ENCODE measurements around the gene NPAT.

DNA sequence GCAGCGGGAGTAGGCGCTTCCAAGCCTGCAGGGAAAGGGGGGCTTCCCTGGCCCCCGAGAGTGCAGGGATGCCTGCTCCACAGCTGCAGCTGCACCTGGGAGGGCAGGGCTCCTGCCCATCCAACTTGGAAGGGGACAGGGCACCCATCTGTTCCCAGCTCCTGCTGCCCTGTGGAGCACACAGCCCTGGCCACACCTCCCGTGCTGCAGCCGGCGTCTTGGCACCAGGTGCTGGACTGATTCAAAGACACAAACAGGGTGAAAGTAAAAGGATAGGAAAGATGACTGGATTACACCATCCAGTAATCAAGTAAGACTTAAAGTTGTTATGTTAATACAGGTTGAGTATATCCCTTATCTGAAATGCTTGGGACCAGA lies 14.8 kb downstream of the NPAT start:
- TF ChIP-seq, protein P1, sequence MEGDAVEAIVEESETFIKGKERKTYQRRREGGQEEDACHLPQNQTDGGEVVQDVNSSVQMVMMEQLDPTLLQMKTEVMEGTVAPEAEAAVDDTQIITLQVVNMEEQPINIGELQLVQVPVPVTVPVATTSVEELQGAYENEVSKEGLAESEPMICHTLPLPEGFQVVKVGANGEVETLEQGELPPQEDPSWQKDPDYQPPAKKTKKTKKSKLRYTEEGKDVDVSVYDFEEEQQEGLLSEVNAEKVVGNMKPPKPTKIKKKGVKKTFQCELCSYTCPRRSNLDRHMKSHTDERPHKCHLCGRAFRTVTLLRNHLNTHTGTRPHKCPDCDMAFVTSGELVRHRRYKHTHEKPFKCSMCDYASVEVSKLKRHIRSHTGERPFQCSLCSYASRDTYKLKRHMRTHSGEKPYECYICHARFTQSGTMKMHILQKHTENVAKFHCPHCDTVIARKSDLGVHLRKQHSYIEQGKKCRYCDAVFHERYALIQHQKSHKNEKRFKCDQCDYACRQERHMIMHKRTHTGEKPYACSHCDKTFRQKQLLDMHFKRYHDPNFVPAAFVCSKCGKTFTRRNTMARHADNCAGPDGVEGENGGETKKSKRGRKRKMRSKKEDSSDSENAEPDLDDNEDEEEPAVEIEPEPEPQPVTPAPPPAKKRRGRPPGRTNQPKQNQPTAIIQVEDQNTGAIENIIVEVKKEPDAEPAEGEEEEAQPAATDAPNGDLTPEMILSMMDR (IDR thresholded peaks at IDR 0.05; ENCODE audit: borderline replicate concordance, extremely low read depth, low read length, poor library complexity, severe bottlenecking): no peak
- TF ChIP-seq EZH2 (IDR thresholded peaks at IDR 0.05; ENCODE audit: borderline replicate concordance, low read depth, low read length, severe bottlenecking): no peak
